ENCODE data around the gene CASP10.

DNA sequence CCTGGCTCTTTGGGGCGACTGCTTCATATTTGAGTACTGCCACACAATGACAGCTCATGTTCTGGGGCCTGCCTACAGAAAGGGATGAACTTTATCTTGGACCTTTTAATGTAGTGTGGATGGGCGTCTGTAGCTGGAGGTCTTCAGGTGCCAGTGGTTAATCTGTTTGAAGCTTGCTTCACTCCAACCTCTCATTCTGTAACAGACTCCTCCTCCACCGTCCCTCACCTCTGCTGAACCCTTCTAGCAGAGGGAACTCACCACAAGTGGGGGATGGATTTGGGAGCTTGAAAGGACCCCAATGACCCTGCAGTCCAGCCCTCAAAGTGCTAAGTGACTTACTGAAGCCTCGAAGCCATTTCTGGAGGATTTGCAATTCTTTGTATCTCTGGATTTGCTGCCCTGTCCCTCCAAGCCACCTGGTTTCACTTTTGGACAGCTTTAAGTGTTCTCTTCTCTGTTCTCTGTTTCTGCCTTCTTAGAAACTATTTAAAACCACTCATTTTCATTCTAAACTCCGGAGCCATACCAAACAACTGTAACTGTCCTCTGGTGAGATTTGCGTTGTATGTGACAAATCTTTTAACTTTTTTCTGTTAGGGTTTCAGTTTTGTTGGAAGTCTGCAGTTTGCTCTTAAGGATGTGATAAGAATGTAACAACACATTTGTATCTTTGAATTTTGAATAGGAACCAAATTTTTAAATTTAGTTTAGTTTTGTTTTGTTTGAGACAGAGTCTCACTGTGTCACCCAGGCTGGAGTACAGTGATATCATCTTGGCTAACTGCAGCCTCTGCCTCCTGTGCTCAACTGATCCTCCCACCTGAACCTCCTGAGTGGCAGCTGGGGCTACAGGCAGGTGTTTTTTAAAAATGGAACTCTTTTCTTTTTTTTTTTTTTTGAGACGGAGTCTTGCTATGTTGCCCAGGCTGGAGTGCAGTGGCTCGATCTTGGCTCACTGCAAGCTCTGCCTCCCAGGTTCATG, 40.4 kb downstream of the CASP10 start:
- TF ChIP-seq, protein P1, sequence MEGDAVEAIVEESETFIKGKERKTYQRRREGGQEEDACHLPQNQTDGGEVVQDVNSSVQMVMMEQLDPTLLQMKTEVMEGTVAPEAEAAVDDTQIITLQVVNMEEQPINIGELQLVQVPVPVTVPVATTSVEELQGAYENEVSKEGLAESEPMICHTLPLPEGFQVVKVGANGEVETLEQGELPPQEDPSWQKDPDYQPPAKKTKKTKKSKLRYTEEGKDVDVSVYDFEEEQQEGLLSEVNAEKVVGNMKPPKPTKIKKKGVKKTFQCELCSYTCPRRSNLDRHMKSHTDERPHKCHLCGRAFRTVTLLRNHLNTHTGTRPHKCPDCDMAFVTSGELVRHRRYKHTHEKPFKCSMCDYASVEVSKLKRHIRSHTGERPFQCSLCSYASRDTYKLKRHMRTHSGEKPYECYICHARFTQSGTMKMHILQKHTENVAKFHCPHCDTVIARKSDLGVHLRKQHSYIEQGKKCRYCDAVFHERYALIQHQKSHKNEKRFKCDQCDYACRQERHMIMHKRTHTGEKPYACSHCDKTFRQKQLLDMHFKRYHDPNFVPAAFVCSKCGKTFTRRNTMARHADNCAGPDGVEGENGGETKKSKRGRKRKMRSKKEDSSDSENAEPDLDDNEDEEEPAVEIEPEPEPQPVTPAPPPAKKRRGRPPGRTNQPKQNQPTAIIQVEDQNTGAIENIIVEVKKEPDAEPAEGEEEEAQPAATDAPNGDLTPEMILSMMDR (IDR thresholded peaks at IDR 0.05) = no peak
- no peak for TF ChIP-seq POLR2A (IDR thresholded peaks at IDR 0.05)
